ENCODE results near the gene ABCA1.

GRCh38 chr9:104872656-104873488 is 55.1 kb downstream of the ABCA1 start:
- TF ChIP-seq MAX (IDR thresholded peaks at IDR 0.05; ENCODE audit: low read depth, low read length) (no peak), POLR2A (IDR thresholded peaks at IDR 0.05; ENCODE audit: extremely low read depth, insufficient read length) (no peak)
- TF ChIP-seq, protein P1, sequence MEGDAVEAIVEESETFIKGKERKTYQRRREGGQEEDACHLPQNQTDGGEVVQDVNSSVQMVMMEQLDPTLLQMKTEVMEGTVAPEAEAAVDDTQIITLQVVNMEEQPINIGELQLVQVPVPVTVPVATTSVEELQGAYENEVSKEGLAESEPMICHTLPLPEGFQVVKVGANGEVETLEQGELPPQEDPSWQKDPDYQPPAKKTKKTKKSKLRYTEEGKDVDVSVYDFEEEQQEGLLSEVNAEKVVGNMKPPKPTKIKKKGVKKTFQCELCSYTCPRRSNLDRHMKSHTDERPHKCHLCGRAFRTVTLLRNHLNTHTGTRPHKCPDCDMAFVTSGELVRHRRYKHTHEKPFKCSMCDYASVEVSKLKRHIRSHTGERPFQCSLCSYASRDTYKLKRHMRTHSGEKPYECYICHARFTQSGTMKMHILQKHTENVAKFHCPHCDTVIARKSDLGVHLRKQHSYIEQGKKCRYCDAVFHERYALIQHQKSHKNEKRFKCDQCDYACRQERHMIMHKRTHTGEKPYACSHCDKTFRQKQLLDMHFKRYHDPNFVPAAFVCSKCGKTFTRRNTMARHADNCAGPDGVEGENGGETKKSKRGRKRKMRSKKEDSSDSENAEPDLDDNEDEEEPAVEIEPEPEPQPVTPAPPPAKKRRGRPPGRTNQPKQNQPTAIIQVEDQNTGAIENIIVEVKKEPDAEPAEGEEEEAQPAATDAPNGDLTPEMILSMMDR (IDR thresholded peaks at IDR 0.05; ENCODE audit: low read depth, low read length), result no peak

Measured in NB4 (cell line).